H9 (cell line): ENCODE measurements around the gene SSBP2. TPM values are rescaled to one million over a fixed set of nuclear protein-coding genes. Genes with fewer than 3 reads are reported as not detected.

Experiments
- DNase-seq: peaks from one replicate; pipeline ENCODE4 v3.0.0-alpha.2; 2017
- H2AFZ ChIP-seq: one replicate; pipeline ENCODE4 v1.6.1; 2013; ENCODE audit warnings: mild to moderate bottlenecking, low read length, control low read depth, moderate library complexity
- H2AK5ac ChIP-seq: 2 replicates; pipeline ENCODE4 v1.6.1; 2013; ENCODE audit warnings: low read length, control low read depth, mixed read lengths; ENCODE audit not compliant: insufficient read length
- H2BK120ac ChIP-seq: one replicate; pipeline ENCODE4 v1.6.1; 2013; ENCODE audit warnings: low read depth, mild to moderate bottlenecking, low read length, control low read depth, inconsistent platforms; ENCODE audit not compliant: poor library complexity, severe bottlenecking
- H2BK12ac ChIP-seq: 2 replicates; pipeline ENCODE4 v1.6.1; 2013; ENCODE audit warnings: low read length, control low read depth, mixed read lengths, low read depth; ENCODE audit not compliant: insufficient read length
- H2BK15ac ChIP-seq: 2 replicates; pipeline ENCODE4 v1.6.1; 2013; ENCODE audit warnings: low read depth, low read length, control low read depth
- H2BK20ac ChIP-seq: one replicate; pipeline ENCODE4 v1.6.1; 2013; ENCODE audit warnings: low read depth, mild to moderate bottlenecking, low read length, control low read depth, inconsistent platforms; ENCODE audit not compliant: poor library complexity, severe bottlenecking
- H2BK5ac ChIP-seq: 2 replicates; pipeline ENCODE4 v1.6.1; 2013; ENCODE audit warnings: low read length, control low read depth, mixed read lengths; ENCODE audit not compliant: insufficient read length
- H3K14ac ChIP-seq: 2 replicates; pipeline ENCODE4 v1.6.1; 2013; ENCODE audit warnings: low read length, control low read depth; ENCODE audit not compliant: insufficient read depth
- H3K18ac ChIP-seq: 2 replicates; pipeline ENCODE4 v1.6.1; 2013; ENCODE audit warnings: low read depth, mild to moderate bottlenecking, mixed read lengths, low read length, control low read depth; ENCODE audit not compliant: insufficient read length
- H3K23ac ChIP-seq: 2 replicates; pipeline ENCODE4 v1.6.1; 2013; ENCODE audit warnings: low read length, control low read depth, mixed read lengths, low read depth; ENCODE audit not compliant: insufficient read length
- H3K23me2 ChIP-seq: 2 replicates; pipeline ENCODE4 v1.6.1; 2013; ENCODE audit warnings: low read depth, mild to moderate bottlenecking, mixed read lengths, low read length, control low read depth; ENCODE audit not compliant: insufficient read length, poor library complexity, severe bottlenecking
- H3K27ac ChIP-seq: 2 replicates; pipeline ENCODE4 v1.5.1; 2013; ENCODE audit warnings: low read length, control low read depth, mixed read lengths, low read depth; ENCODE audit not compliant: insufficient read length
- H3K27me3 ChIP-seq: 2 replicates; pipeline ENCODE4 v1.6.1; 2013; ENCODE audit warnings: low read length, control low read depth, inconsistent platforms; ENCODE audit not compliant: insufficient read depth
- H3K4ac ChIP-seq: 2 replicates; pipeline ENCODE4 v1.6.1; 2013; ENCODE audit warnings: low read depth, mild to moderate bottlenecking, control low read depth, inconsistent platforms, low read length, moderate library complexity
- H3K4me1 ChIP-seq: 2 replicates; pipeline ENCODE4 v1.6.1; 2013; ENCODE audit warnings: low read length, control low read depth, inconsistent platforms; ENCODE audit not compliant: insufficient read depth
- H3K4me2 ChIP-seq: 2 replicates; pipeline ENCODE4 v1.6.1; 2013; ENCODE audit warnings: low read length, control low read depth, mixed read lengths; ENCODE audit not compliant: insufficient read length, insufficient read depth
- H3K56ac ChIP-seq: 2 replicates; pipeline ENCODE4 v1.6.1; 2013; ENCODE audit warnings: low read depth, mild to moderate bottlenecking, mixed read lengths, low read length, control low read depth; ENCODE audit not compliant: insufficient read length
- H3K79me1 ChIP-seq: 2 replicates; pipeline ENCODE4 v1.6.1; 2013; ENCODE audit warnings: low read depth, mild to moderate bottlenecking, moderate library complexity, low read length, control low read depth, inconsistent platforms; ENCODE audit not compliant: insufficient read depth, poor library complexity, severe bottlenecking
- H3K79me2 ChIP-seq: 2 replicates; pipeline ENCODE4 v1.6.1; 2013; ENCODE audit warnings: low read length, control low read depth, inconsistent platforms; ENCODE audit not compliant: insufficient read depth
- H3K9ac ChIP-seq: 2 replicates; pipeline ENCODE4 v1.6.1; 2013; ENCODE audit warnings: low read length, control low read depth, mixed read lengths; ENCODE audit not compliant: insufficient read length; ENCODE audit errors: extremely low read depth
- H3K9me3 ChIP-seq: one replicate; pipeline ENCODE4 v1.6.1; 2013; ENCODE audit warnings: low read depth, low read length, inconsistent platforms; ENCODE audit not compliant: control insufficient read depth
- H3T11ph ChIP-seq: one replicate; pipeline ENCODE4 v1.6.1; 2013; ENCODE audit warnings: mild to moderate bottlenecking, low read length, control low read depth, inconsistent platforms
- H4K20me1 ChIP-seq: one replicate; pipeline ENCODE4 v1.6.1; 2013; ENCODE audit not compliant: control insufficient read depth, insufficient read length, insufficient read depth
- H4K5ac ChIP-seq: 2 replicates; pipeline ENCODE4 v1.6.1; 2013; ENCODE audit warnings: low read depth, mild to moderate bottlenecking, mixed read lengths, low read length, control low read depth; ENCODE audit not compliant: insufficient read length
- H4K8ac ChIP-seq: replicated peaks from 2 replicates; pipeline ENCODE4 v1.6.1; 2013; ENCODE audit warnings: low read length, control low read depth, mixed read lengths, low read depth; ENCODE audit not compliant: insufficient read length
- H4K91ac ChIP-seq: 2 replicates; pipeline ENCODE4 v1.6.1; 2013; ENCODE audit warnings: low read depth, mild to moderate bottlenecking, moderate library complexity, mixed read lengths, low read length, control low read depth; ENCODE audit not compliant: insufficient read length
- H3K27ac Mint-ChIP-seq, 3 experiments: 2 replicates in 2 of 3; 3 replicates in 1 of 3; pipeline ENCODE4 v1.8.0; 2020 to 2021; ENCODE audit warnings: mixed read lengths in 3 of 3, mild to moderate bottlenecking in 1 of 3, moderate library complexity in 1 of 3
- H3K27me3 Mint-ChIP-seq: 2 replicates; pipeline ENCODE4 v1.8.0; 2021; ENCODE audit warnings: low read depth, mild to moderate bottlenecking, moderate library complexity, mixed read lengths
- H3K36me3 Mint-ChIP-seq, 3 experiments: 2 replicates in 2 of 3; 3 replicates in 1 of 3; pipeline ENCODE4 v1.8.0; 2020 to 2021; ENCODE audit warnings: low read depth in 3 of 3, mixed read lengths in 3 of 3; ENCODE audit not compliant: insufficient read depth in 1 of 3
- H3K4me1 Mint-ChIP-seq, 2 experiments: 2 replicates each; pipeline ENCODE4 v1.8.0; 2020; ENCODE audit warnings: mixed read lengths in 2 of 2
- H3K4me3 Mint-ChIP-seq, 2 experiments: 2 replicates in 1 of 2; 3 replicates in 1 of 2; pipeline ENCODE4 v1.8.0; 2020 to 2021; ENCODE audit warnings: mild to moderate bottlenecking in 2 of 2, mixed read lengths in 2 of 2, moderate library complexity in 1 of 2
- H3K9me3 Mint-ChIP-seq, 2 experiments: 2 replicates in 1 of 2; 3 replicates in 1 of 2; pipeline ENCODE4 v1.8.0; 2020; ENCODE audit warnings: mild to moderate bottlenecking in 2 of 2, mixed read lengths in 2 of 2, moderate library complexity in 1 of 2
- WGBS: extraction: QIAGEN DNeasy Blood & Tissue Kit; methylation state at CpG from one replicate; pipeline ENCODE4 v1.1.7; 2013; ENCODE audit warnings: missing lambda C conversion rate, low lambda C conversion rate, mixed read lengths; ENCODE audit not compliant: insufficient read length; ENCODE audit errors: extremely low coverage; 5-methylcytosine and 5-hydroxymethylcytosine counted together
- total RNA-seq: library from RNA; stranded (reverse); gene quantifications from 2 replicates; pipeline ENCODE4 v1.2.1, GENCODE V29; 2021
- TF ChIP-seq, protein P1 (sequence below): fragments of 200-600 bp; sonication (generic); conservative IDR thresholded peaks from 3 replicates; pipeline ENCODE4 v1.8.0; 2021; ENCODE audit warnings: antibody characterized with exemption, mild to moderate bottlenecking

Gene SSBP2
- total RNA-seq, 1 experiment from 2014 or later, result 35.6 TPM

DNA sequence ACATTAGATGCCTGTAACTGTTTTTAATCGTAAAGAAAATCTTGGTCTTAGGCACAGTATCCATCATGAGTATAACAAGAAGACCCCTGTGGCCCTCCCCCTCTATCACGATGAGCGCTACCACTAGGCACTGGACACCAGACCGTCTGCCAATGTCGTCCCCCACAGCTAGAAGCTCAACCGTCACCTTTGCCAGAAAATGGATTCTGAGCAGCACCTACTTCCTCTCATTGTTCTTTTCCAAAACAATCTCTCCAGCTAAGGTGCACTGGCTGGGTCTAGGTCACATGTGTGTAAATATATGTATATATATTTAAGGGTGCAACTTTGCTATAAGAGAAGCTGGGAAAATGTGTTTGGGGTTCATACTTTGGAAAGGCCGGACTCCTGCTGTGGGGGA is 15.7 kb upstream of the SSBP2 start:
- Histone ChIP-seq H3K27me3 (no peaks in the 10 kb centered on the region), H3K56ac (no peak overlapping the region), H3K9me3 (no peaks in the 10 kb centered on the region), H2BK20ac (no peak overlapping the region), H3K14ac (no peak overlapping the region), H2AK5ac (no peak overlapping the region), H3K79me1 (no peaks in the 10 kb centered on the region), H2BK5ac (no peak overlapping the region), H3K9ac (no peak overlapping the region), H3K23me2 (no peaks in the 10 kb centered on the region), H3K27ac (no peak overlapping the region), H2AFZ (no peak overlapping the region), H3K4ac (no peak overlapping the region), H2BK12ac (no peak overlapping the region), H2BK15ac (no peak overlapping the region), H4K5ac (no peak overlapping the region), H3K18ac (no peak overlapping the region), H3K4me1 (peaks cover 2% of the 10 kb centered on the region; the same call in 1 of the 2 replicates), H3K79me2 (no peaks in the 10 kb centered on the region), H2BK120ac (no peak overlapping the region), H4K20me1 (no peaks in the 10 kb centered on the region), H4K91ac (no peak overlapping the region), H3K4me2 (no peak overlapping the region), H4K8ac (no peak overlapping the region), H3T11ph (no peak overlapping the region), H3K23ac (no peak overlapping the region)
- no peaks in the 10 kb centered on the region; a peak in 1 of 7 replicates for H3K36me3 Mint-ChIP-seq
- no peaks in the 10 kb centered on the region for H3K27me3 Mint-ChIP-seq
- no CpG with 5 or more reads among the region's 7 CpGs for WGBS
- peaks cover 0 to under 1% of the 10 kb centered on the region in 2 experiments; a peak in 2 of 5 replicates for H3K9me3 Mint-ChIP-seq
- no peak overlapping the region for H3K27ac Mint-ChIP-seq
- TF ChIP-seq, protein P1, sequence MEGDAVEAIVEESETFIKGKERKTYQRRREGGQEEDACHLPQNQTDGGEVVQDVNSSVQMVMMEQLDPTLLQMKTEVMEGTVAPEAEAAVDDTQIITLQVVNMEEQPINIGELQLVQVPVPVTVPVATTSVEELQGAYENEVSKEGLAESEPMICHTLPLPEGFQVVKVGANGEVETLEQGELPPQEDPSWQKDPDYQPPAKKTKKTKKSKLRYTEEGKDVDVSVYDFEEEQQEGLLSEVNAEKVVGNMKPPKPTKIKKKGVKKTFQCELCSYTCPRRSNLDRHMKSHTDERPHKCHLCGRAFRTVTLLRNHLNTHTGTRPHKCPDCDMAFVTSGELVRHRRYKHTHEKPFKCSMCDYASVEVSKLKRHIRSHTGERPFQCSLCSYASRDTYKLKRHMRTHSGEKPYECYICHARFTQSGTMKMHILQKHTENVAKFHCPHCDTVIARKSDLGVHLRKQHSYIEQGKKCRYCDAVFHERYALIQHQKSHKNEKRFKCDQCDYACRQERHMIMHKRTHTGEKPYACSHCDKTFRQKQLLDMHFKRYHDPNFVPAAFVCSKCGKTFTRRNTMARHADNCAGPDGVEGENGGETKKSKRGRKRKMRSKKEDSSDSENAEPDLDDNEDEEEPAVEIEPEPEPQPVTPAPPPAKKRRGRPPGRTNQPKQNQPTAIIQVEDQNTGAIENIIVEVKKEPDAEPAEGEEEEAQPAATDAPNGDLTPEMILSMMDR, result no peak
- H3K4me3 Mint-ChIP-seq, result no peak overlapping the region
- DNase-seq, result no peak
- H3K4me1 Mint-ChIP-seq, result peaks cover 11 to 14% of the 10 kb centered on the region in 2 experiments
